Subcutaneous adipose tissue (tissue), 4 donors: ENCODE data around the gene KCNIP1. TPM values are rescaled to one million over a fixed set of nuclear protein-coding genes. Genes with fewer than 3 reads are reported as not detected.

Experiments used
- CTCF ChIP-seq: fragments of 450-650 bp; IDR thresholded peaks from one replicate; pipeline ENCODE4 v1.5.1; 2016; ENCODE audit warnings: low read depth, mild to moderate bottlenecking, control low read depth, antibody characterized with exemption, moderate library complexity
- total RNA-seq, 4 donors: library from RNA; depleted of rRNA; stranded (reverse); fragments of >200 nt; gene quantifications; one replicate each; pipeline ENCODE4 v1.1.0, GENCODE V29; 2016

Gene KCNIP1
- total RNA-seq, 4 donors from 2014 or later: 6.4 TPM; not detected in 3

DNA sequence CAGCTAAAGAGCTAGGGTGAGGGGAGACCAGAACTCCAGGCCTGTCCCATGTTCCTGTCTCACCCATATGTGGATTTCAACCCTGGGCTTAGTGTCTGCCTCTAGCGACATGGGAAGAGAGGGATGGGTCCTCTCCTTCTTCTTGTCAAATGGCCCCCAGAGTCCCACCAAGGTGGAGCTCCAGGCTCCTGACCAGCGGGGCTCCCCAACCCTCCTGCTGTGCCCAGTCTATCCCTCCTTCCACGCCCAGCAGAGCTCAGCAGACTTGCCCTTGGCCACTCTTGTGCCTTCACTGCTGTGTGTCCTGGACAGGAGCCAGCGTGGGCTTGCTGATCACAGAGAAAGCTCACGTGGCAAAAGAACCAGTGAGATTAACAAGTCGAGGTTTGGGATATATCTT lies 156.7 kb downstream of the KCNIP1 start:
- no peak for TF ChIP-seq CTCF

GRCh38 chr5:170662966-170663365 lies 159.1 kb downstream of the KCNIP1 start:
- no peak for TF ChIP-seq CTCF

- no peak for TF ChIP-seq CTCF
These were observed 175.0 kb downstream of the KCNIP1 start for GRCh38 chr5:170678811-170679210.

GRCh38 chr5:170681013-170681433 lies 177.2 kb downstream of the KCNIP1 start:
- TF ChIP-seq CTCF: no peak

- no peak for TF ChIP-seq CTCF
These were observed 187.8 kb downstream of the KCNIP1 start for GRCh38 chr5:170691657-170692056.

DNA sequence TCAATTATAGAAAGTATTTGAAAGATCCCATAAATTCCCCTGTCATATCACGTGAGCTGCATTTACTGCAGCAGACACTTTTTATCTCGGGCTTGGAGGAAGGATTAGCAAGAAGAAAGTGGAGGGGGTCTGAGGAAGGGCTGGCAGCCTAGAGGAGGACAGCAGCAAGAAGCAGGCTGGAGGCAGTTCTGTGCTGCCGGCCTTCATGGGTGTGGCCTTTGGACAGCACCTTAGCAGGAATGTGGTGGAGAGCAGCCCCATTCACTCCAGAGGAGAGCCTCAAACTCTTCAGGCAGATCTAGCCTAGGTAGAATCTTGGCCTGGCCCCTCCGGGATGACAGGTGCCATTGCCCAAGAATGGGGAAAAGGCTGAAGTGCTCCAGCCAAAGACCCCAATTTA lies 189.9 kb downstream of the KCNIP1 start:
- no peak for TF ChIP-seq CTCF

DNA sequence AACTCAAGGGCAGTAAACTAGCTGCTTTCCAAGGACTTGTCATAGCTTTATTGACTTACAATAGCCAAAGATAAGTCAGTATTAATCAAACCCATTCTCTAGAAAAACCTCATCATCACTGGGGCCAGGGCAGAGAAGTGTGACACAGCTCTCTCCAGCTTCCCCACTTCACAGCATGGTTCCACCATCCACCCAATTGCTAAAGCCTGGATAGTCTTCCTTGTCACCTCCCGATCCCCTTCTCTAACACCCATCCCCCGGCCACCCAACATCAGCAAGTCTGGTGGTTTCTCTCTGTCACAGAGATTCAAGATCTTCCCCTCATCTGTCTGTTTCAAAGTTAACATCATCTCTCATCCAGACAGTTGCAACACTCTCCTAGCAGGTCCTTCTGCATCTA lies 191.1 kb downstream of the KCNIP1 start:
- TF ChIP-seq CTCF: no peak

- TF ChIP-seq CTCF: no peak
These were observed 193.2 kb downstream of the KCNIP1 start for GRCh38 chr5:170697031-170697430.
